ENCODE results near the gene RRP1B. TPM values are rescaled to one million over a fixed set of nuclear protein-coding genes. Genes with fewer than 3 reads are reported as not detected.
"Not testable (repeated sequence)": the region's sequence is repeated elsewhere in the genome, so short reads cannot be mapped to it uniquely, and the experiment has no call there.

RRP1B gene
- total and polyA plus RNA-seq, 2 experiments from 2014 or later, result 18.6 to 19.2 TPM

GRCh38 chr21:43648171-43648570, 11.2 kb upstream of the RRP1B start:
- Histone ChIP-seq H3K36me3 (replicated peaks; ENCODE audit: insufficient read depth, low read depth) (no peaks in the 10 kb centered on the region), H3K9me2 (replicated peaks; ENCODE audit: insufficient read depth) (no peaks in the 10 kb centered on the region), H3K27ac (no peak overlapping the region), H3K79me2 (no peaks in the 10 kb centered on the region), H3K9me3 (ENCODE audit: low read depth) (no peaks in the 10 kb centered on the region), H3K4me3 (no peak overlapping the region), H2AFZ (no peak overlapping the region), H3K27me3 (no peaks in the 10 kb centered on the region), H3K4me1 (ENCODE audit: insufficient read depth) (peaks cover 7% of the 10 kb centered on the region), H4K20me1 (ENCODE audit: insufficient read depth, poor library complexity, severe bottlenecking) (no peaks in the 10 kb centered on the region), H3K4me2 (no peak overlapping the region)
- 79% methylated on average over 9 of the region's 9 CpGs for WGBS (ENCODE audit: low lambda C conversion rate, missing lambda C conversion rate)
- TF ChIP-seq, protein P1, sequence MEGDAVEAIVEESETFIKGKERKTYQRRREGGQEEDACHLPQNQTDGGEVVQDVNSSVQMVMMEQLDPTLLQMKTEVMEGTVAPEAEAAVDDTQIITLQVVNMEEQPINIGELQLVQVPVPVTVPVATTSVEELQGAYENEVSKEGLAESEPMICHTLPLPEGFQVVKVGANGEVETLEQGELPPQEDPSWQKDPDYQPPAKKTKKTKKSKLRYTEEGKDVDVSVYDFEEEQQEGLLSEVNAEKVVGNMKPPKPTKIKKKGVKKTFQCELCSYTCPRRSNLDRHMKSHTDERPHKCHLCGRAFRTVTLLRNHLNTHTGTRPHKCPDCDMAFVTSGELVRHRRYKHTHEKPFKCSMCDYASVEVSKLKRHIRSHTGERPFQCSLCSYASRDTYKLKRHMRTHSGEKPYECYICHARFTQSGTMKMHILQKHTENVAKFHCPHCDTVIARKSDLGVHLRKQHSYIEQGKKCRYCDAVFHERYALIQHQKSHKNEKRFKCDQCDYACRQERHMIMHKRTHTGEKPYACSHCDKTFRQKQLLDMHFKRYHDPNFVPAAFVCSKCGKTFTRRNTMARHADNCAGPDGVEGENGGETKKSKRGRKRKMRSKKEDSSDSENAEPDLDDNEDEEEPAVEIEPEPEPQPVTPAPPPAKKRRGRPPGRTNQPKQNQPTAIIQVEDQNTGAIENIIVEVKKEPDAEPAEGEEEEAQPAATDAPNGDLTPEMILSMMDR (IDR thresholded peaks at IDR 0.05; ENCODE audit: poor library complexity), result no peak
- no peak for TF ChIP-seq EZH2phosphoT487 (IDR thresholded peaks at IDR 0.05; ENCODE audit: low read depth, severe bottlenecking, unreplicated experiment)
- TF ChIP-seq EZH2 (IDR thresholded peaks at IDR 0.05; ENCODE audit: borderline replicate concordance), result no peak
- DNase-seq (ENCODE audit: low spot score), result no peak

GRCh38 chr21:43651926-43652325, 7.4 kb upstream of the RRP1B start:
- H3K4me1 ChIP-seq (ENCODE audit: insufficient read depth); H3K9me3 ChIP-seq (ENCODE audit: low read depth); H3K4me3 ChIP-seq; H4K20me1 ChIP-seq (ENCODE audit: insufficient read depth, poor library complexity, severe bottlenecking); H2AFZ ChIP-seq; H3K36me3 ChIP-seq (replicated peaks; ENCODE audit: insufficient read depth, low read depth); H3K27me3 ChIP-seq; H3K79me2 ChIP-seq; DNase-seq (ENCODE audit: low spot score); H3K9me2 ChIP-seq (replicated peaks; ENCODE audit: insufficient read depth); H3K27ac ChIP-seq; H3K4me2 ChIP-seq: not testable (repeated sequence)
- WGBS (ENCODE audit: low lambda C conversion rate, missing lambda C conversion rate), result 90% methylated on average over 6 of the region's 6 CpGs

GRCh38 chr21:43652616-43653015, 6.7 kb upstream of the RRP1B start:
- no peak overlapping the region for H3K4me2 ChIP-seq
- no peaks in the 10 kb centered on the region for H3K79me2 ChIP-seq
- TF ChIP-seq, protein P1 (IDR thresholded peaks at IDR 0.05; ENCODE audit: poor library complexity), result no peak
- TF ChIP-seq EZH2 (IDR thresholded peaks at IDR 0.05; ENCODE audit: borderline replicate concordance), result no peak
- TF ChIP-seq EZH2phosphoT487 (IDR thresholded peaks at IDR 0.05; ENCODE audit: low read depth, severe bottlenecking, unreplicated experiment), result no peak
- H3K4me3 ChIP-seq, result no peak overlapping the region
- H3K9me3 ChIP-seq (ENCODE audit: low read depth), result no peaks in the 10 kb centered on the region
- H3K4me1 ChIP-seq (ENCODE audit: insufficient read depth), result no peaks in the 10 kb centered on the region
- 94% methylated on average over 6 of the region's 6 CpGs for WGBS (ENCODE audit: low lambda C conversion rate, missing lambda C conversion rate)
- no peak overlapping the region for H2AFZ ChIP-seq
- no peaks in the 10 kb centered on the region for H3K36me3 ChIP-seq (replicated peaks; ENCODE audit: insufficient read depth, low read depth)
- H4K20me1 ChIP-seq (ENCODE audit: insufficient read depth, poor library complexity, severe bottlenecking), result no peaks in the 10 kb centered on the region
- H3K27ac ChIP-seq, result no peak overlapping the region
- no peaks in the 10 kb centered on the region for H3K9me2 ChIP-seq (replicated peaks; ENCODE audit: insufficient read depth)
- no peaks in the 10 kb centered on the region for H3K27me3 ChIP-seq
- no peak for DNase-seq (ENCODE audit: low spot score)

GRCh38 chr21:43653626-43654025, 5.7 kb upstream of the RRP1B start:
- WGBS (ENCODE audit: low lambda C conversion rate, missing lambda C conversion rate), result 88% methylated on average over 6 of the region's 6 CpGs
- Histone ChIP-seq H3K9me2 (replicated peaks; ENCODE audit: insufficient read depth) (no peaks in the 10 kb centered on the region), H3K36me3 (replicated peaks; ENCODE audit: insufficient read depth, low read depth) (no peaks in the 10 kb centered on the region), H3K27ac (no peak overlapping the region), H3K9me3 (ENCODE audit: low read depth) (no peaks in the 10 kb centered on the region), H4K20me1 (ENCODE audit: insufficient read depth, poor library complexity, severe bottlenecking) (no peaks in the 10 kb centered on the region), H3K4me2 (no peak overlapping the region), H3K4me1 (ENCODE audit: insufficient read depth) (peaks cover under 1% of the 10 kb centered on the region), H2AFZ (no peak overlapping the region), H3K79me2 (no peaks in the 10 kb centered on the region), H3K27me3 (no peaks in the 10 kb centered on the region), H3K4me3 (no peak overlapping the region)
- no peak for DNase-seq (ENCODE audit: low spot score)
- TF ChIP-seq, protein P1 (IDR thresholded peaks at IDR 0.05; ENCODE audit: poor library complexity), result no peak
- TF ChIP-seq EZH2phosphoT487 (IDR thresholded peaks at IDR 0.05; ENCODE audit: low read depth, severe bottlenecking, unreplicated experiment) (no peak), EZH2 (IDR thresholded peaks at IDR 0.05; ENCODE audit: borderline replicate concordance) (no peak)
